Fibroblast of lung (primary cell): ENCODE measurements around the gene DLG2.

Experiments used
- CTCF ChIP-seq, 2 donors: IDR thresholded peaks in 1 of 2; conservative IDR thresholded peaks in 1 of 2; 1 replicate in 1 of 2; 2 replicates in 1 of 2; pipeline ENCODE4 v1.5.1; 2011 to 2012; ENCODE audit warnings: low read length in 2 of 2, control low read depth in 1 of 2, inconsistent platforms in 1 of 2, low read depth in 1 of 2, mild to moderate bottlenecking in 1 of 2
- EZH2 ChIP-seq: IDR thresholded peaks from 2 replicates; pipeline ENCODE4 v1.5.1; 2012; ENCODE audit warnings: low read length, control low read depth, mild to moderate bottlenecking; ENCODE audit errors: missing control alignments

GRCh38 chr11:84655712-84656111, 971.4 kb downstream of the DLG2 start:
- no peak for TF ChIP-seq CTCF (conservative IDR thresholded peaks at IDR 0.05 in 1 of 2, IDR thresholded peaks at IDR 0.05 in 1 of 2; ENCODE audit: low read depth in 1 of 2, low read length in 2 of 2)
- TF ChIP-seq EZH2: no peak
